K562 (cell line): ENCODE data around the gene KCNB1.

ENCODE experiments used
- CBX5 ChIP-seq: IDR thresholded peaks from 2 replicates; pipeline ENCODE4 v1.6.1; 2014; ENCODE audit warnings: low read depth, borderline replicate concordance
- HDAC2 ChIP-seq: fragments of 450-650 bp; IDR thresholded peaks from 2 replicates; pipeline ENCODE4 v1.6.1; 2016; ENCODE audit warnings: mild to moderate bottlenecking
- HMG20B ChIP-seq: fragments of 250-450 bp; sonication (Bioruptor Pico); IDR thresholded peaks from 2 replicates; pipeline ENCODE4 v1.5.0; 2021; ENCODE audit warnings: mild to moderate bottlenecking
- MTA1 ChIP-seq: fragments of 450-650 bp; IDR thresholded peaks from 2 replicates; pipeline ENCODE4 v1.6.1; 2017; ENCODE audit warnings: borderline replicate concordance
- PHF20 ChIP-seq: fragments of 450-650 bp; IDR thresholded peaks from 2 replicates; pipeline ENCODE4 v1.6.1; 2018; ENCODE audit not compliant: partially characterized antibody
- PHF8 ChIP-seq: fragments of 200-600 bp; sonication (generic); IDR thresholded peaks from 2 replicates; pipeline ENCODE4 v1.6.1; 2012; ENCODE audit warnings: mixed run types, mild to moderate bottlenecking, inconsistent platforms, low read length, moderate library complexity, borderline replicate concordance
- POLR2A ChIP-seq: fragments of 450-650 bp; conservative IDR thresholded peaks from 2 replicates; pipeline ENCODE4 v1.6.1; 2016
- SRF ChIP-seq, 2 experiments: fragments of 250-450, 450-650 bp in 1 of 2; sonication (Bioruptor Pico) in 1 of 2; sonication (generic) in 1 of 2; formaldehyde crosslinking; IDR thresholded peaks; 2 replicates each; pipeline versions ENCODE4 v1.5.0 to v1.5.1; 2020 to 2022; ENCODE audit warnings: mild to moderate bottlenecking in 1 of 2, missing genetic modification reagents in 1 of 2
- TAF1 ChIP-seq: IDR thresholded peaks from 2 replicates; pipeline ENCODE4 v1.6.1; 2011; ENCODE audit warnings: mild to moderate bottlenecking, low read length, moderate library complexity; ENCODE audit not compliant: insufficient read depth, control insufficient read depth, severe bottlenecking; ENCODE audit errors: extremely low read depth
- TCF7L2 ChIP-seq: fragments of 150-350 bp; IDR thresholded peaks from 2 replicates; pipeline ENCODE4 v1.6.1; 2016; ENCODE audit warnings: low read depth, mild to moderate bottlenecking, low read length, moderate library complexity
- ZNF121 ChIP-seq: sonication (generic); formaldehyde crosslinking; conservative IDR thresholded peaks from 2 replicates; pipeline ENCODE4 v1.8.0; 2022; ENCODE audit warnings: missing genetic modification reagents
- TF ChIP-seq, protein P1 (sequence below): sonication (generic); formaldehyde crosslinking; IDR thresholded peaks from 2 replicates; pipeline ENCODE4 v1.5.0; 2020; ENCODE audit warnings: missing genetic modification reagents

DNA sequence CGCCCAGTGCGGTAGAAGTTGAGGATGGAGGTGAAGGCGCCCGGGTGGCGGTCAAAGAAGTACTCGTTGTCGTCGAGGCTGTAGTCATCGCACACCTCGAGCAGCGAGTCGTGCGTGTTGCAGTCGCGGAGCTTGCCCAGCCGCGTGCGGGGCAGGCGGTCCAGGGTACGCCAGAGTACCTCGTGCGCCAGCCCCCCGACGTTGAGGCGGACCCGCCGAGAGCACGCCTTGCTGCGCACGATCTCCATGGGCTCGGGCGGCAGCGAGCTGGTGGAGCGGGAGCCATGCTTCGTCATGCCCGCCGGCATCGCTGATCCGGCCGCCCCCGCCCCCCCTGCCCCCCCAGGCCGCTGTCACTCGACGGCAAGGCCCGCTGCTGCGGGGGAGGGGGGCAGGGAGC, 295 bp downstream of the KCNB1 start:
- TF ChIP-seq PHF20 = no peak
- no peak for TF ChIP-seq TCF7L2
- TF ChIP-seq ZNF121 = no peak
- TF ChIP-seq SRF (CRISPR knock-in tag; IDR thresholded peaks at IDR 0.05) = no peak
- no peak for TF ChIP-seq HDAC2
- no peak for TF ChIP-seq PHF8
- no peak for TF ChIP-seq MTA1
- TF ChIP-seq TAF1 = no peak
- TF ChIP-seq POLR2A = no peak
- TF ChIP-seq CBX5 = no peak
- TF ChIP-seq, protein P1, sequence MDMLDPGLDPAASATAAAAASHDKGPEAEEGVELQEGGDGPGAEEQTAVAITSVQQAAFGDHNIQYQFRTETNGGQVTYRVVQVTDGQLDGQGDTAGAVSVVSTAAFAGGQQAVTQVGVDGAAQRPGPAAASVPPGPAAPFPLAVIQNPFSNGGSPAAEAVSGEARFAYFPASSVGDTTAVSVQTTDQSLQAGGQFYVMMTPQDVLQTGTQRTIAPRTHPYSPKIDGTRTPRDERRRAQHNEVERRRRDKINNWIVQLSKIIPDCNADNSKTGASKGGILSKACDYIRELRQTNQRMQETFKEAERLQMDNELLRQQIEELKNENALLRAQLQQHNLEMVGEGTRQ = no peak
- TF ChIP-seq HMG20B = no peak
